WERI-Rb-1 (cell line): ENCODE results near the gene C6orf47.

ENCODE experiments used
- DNase-seq: peaks from one replicate; pipeline ENCODE4 v3.0.0-alpha.2; 2020
- H3K27ac ChIP-seq: fragments of 250-450 bp; sonication (Bioruptor Pico); 2 replicates; pipeline ENCODE4 v1.5.1; 2020; ENCODE audit warnings: mild to moderate bottlenecking, moderate library complexity
- H3K27me3 ChIP-seq: fragments of 250-450 bp; sonication (Bioruptor Pico); 2 replicates; pipeline ENCODE4 v1.5.1; 2021; ENCODE audit warnings: mild to moderate bottlenecking, low read depth, moderate library complexity; ENCODE audit not compliant: insufficient read depth, severe bottlenecking
- H3K36me3 ChIP-seq: fragments of 250-450 bp; sonication (Bioruptor Pico); 2 replicates; pipeline ENCODE4 v1.5.1; 2020; ENCODE audit warnings: mild to moderate bottlenecking, moderate library complexity
- H3K4me3 ChIP-seq: 2 replicates; pipeline ENCODE4 v1.5.1; 2011; ENCODE audit warnings: low read depth, mild to moderate bottlenecking, control low read depth, low read length
- H3K9me3 ChIP-seq: fragments of 250-450 bp; sonication (Bioruptor Pico); 2 replicates; pipeline ENCODE4 v1.5.1; 2021; ENCODE audit warnings: mild to moderate bottlenecking, moderate library complexity; ENCODE audit not compliant: severe bottlenecking
- CTCF ChIP-seq: IDR thresholded peaks from 2 replicates; pipeline ENCODE4 v1.5.1; 2011; ENCODE audit warnings: low read depth, mild to moderate bottlenecking, control low read depth, inconsistent platforms, low read length

C6orf47 gene

GRCh38 chr6:31634131-31634530 lies 26.4 kb downstream of the C6orf47 start:
- Histone ChIP-seq H3K27ac (no peak overlapping the region), H3K36me3 (peaks cover 98% of the 10 kb centered on the region)
- TF ChIP-seq CTCF = no peak

GRCh38 chr6:31633447-31633846 lies 27.1 kb downstream of the C6orf47 start:
- H3K27me3 ChIP-seq = no peaks in the 10 kb centered on the region
- TF ChIP-seq CTCF = no peak
- H3K4me3 ChIP-seq = no peak overlapping the region
- H3K27ac ChIP-seq = no peak overlapping the region
- peaks cover 98% of the 10 kb centered on the region for H3K36me3 ChIP-seq
- DNase-seq = no peak
- H3K9me3 ChIP-seq = no peaks in the 10 kb centered on the region

More at GRCh38 chr6:31634131-31634530, 26.4 kb downstream of the C6orf47 start:
- Histone ChIP-seq H3K9me3 (no peaks in the 10 kb centered on the region), H3K27me3 (no peaks in the 10 kb centered on the region), H3K4me3 (no peak overlapping the region)
- no peak for DNase-seq

- TF ChIP-seq CTCF = no peak
- Histone ChIP-seq H3K4me3 (no peak overlapping the region), H3K27me3 (no peaks in the 10 kb centered on the region), H3K36me3 (peaks cover 100% of the 10 kb centered on the region), H3K9me3 (no peaks in the 10 kb centered on the region), H3K27ac (peak overlapping the region; percentile 11)
- no peak for DNase-seq
Observed at GRCh38 chr6:31632279-31632946, 28.2 kb downstream of the C6orf47 start.

DNA sequence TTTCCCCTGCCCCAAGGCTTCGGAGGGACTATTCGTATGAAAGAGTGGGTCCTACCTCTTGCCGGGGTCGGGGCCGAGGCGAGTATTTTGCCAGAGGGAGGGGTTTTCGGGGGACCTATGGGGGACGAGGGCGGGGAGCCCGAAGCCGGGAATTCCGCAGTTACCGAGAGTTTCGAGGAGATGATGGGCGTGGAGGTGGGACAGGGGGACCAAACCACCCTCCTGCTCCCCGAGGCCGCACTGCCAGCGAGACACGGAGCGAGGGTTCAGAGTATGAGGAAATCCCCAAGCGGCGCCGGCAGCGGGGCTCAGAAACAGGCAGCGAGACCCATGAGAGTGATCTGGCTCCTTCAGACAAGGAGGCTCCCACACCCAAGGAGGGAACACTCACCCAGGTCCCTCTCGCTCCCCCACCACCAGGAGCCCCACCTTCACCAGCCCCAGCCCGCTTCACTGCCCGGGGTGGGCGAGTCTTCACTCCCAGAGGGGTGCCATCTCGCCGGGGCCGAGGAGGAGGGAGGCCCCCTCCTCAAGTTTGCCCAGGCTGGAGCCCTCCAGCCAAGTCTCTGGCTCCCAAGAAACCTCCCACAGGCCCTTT lies 28.8 kb downstream of the C6orf47 start:
- Histone ChIP-seq H3K27me3 (no peaks in the 10 kb centered on the region), H3K4me3 (no peak overlapping the region), H3K36me3 (peaks cover 100% of the 10 kb centered on the region), H3K9me3 (no peaks in the 10 kb centered on the region), H3K27ac (no peak overlapping the region; the same call in 1 of the 2 replicates)
- DNase-seq = no peak
- TF ChIP-seq CTCF = no peak

DNA sequence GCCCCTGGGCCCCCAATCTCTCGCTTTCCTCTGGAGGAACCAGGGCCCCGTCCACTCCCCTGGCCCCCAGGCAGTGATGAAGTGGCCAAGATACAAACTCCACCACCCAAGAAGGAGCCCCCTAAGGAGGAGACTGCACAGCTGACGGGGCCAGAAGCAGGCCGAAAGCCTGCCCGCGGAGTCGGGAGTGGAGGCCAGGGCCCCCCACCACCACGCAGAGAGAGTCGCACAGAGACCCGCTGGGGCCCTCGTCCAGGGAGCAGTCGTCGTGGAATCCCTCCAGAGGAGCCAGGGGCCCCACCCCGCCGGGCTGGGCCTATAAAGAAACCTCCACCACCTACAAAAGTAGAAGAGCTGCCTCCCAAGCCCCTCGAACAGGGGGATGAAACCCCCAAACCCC lies 29.4 kb downstream of the C6orf47 start:
- H3K27ac ChIP-seq = no peak overlapping the region
- no peak for TF ChIP-seq CTCF

More for the DNA sequence above, 29.4 kb downstream of the C6orf47 start:
- Histone ChIP-seq H3K9me3 (no peaks in the 10 kb centered on the region), H3K27me3 (no peaks in the 10 kb centered on the region), H3K4me3 (no peak overlapping the region), H3K36me3 (peaks cover 100% of the 10 kb centered on the region)
- no peak for DNase-seq
